GM23338 (cell line): ENCODE measurements around the gene PCTP. TPM values are rescaled to one million over a fixed set of nuclear protein-coding genes. Genes with fewer than 3 reads are reported as not detected.

Experiments
- ATAC-seq: fragments of 200-7000 bp; cut with Tn5 transposase; 3 replicates; pipeline ENCODE4 v1.9.1; 2020
- DNase-seq: peaks from one replicate; pipeline ENCODE4 v3.0.0-alpha.2; 2015; ENCODE audit warnings: low spot score
- H2AFZ ChIP-seq: fragments of 200-600 bp; sonication (generic); 2 replicates; pipeline ENCODE4 v1.8.0; 2016; ENCODE audit warnings: antibody characterized with exemption, mild to moderate bottlenecking, moderate library complexity
- H3F3A ChIP-seq: fragments of 200-600 bp; sonication (generic); replicated peaks from 2 replicates; pipeline ENCODE4 v1.8.0; 2017; ENCODE audit warnings: antibody characterized with exemption, mixed run types, low read depth
- H3K27ac ChIP-seq: fragments of 200-600 bp; sonication (generic); 2 replicates; pipeline ENCODE4 v1.6.1; 2016; ENCODE audit warnings: low read depth
- H3K27me3 ChIP-seq: fragments of 200-600 bp; sonication (generic); 2 replicates; pipeline ENCODE4 v1.8.0; 2016; ENCODE audit warnings: mild to moderate bottlenecking, mixed run types, moderate library complexity; ENCODE audit not compliant: insufficient read depth
- H3K36me3 ChIP-seq: fragments of 200-600 bp; sonication (generic); 2 replicates; pipeline ENCODE4 v1.8.0; 2016; ENCODE audit warnings: mild to moderate bottlenecking; ENCODE audit not compliant: insufficient read depth
- H3K4me1 ChIP-seq: fragments of 200-600 bp; sonication (generic); 2 replicates; pipeline ENCODE4 v1.8.0; 2016; ENCODE audit warnings: mild to moderate bottlenecking, moderate library complexity; ENCODE audit not compliant: insufficient read depth
- H3K4me2 ChIP-seq: fragments of 200-600 bp; sonication (generic); 2 replicates; pipeline ENCODE4 v1.7.1; 2017; ENCODE audit warnings: mixed run types
- H3K4me3 ChIP-seq: fragments of 200-600 bp; sonication (generic); 2 replicates; pipeline ENCODE4 v1.6.1; 2016; ENCODE audit warnings: mixed run types
- H3K79me2 ChIP-seq: fragments of 200-600 bp; sonication (generic); replicated peaks from 2 replicates; pipeline ENCODE4 v1.8.0; 2017; ENCODE audit warnings: mild to moderate bottlenecking; ENCODE audit not compliant: insufficient read depth
- H3K9me2 ChIP-seq: fragments of 200-600 bp; sonication (generic); 2 replicates; pipeline ENCODE4 v1.8.0; 2017; ENCODE audit not compliant: insufficient read depth
- H4K20me1 ChIP-seq: fragments of 200-600 bp; sonication (generic); replicated peaks from 2 replicates; pipeline ENCODE4 v1.8.0; 2017; ENCODE audit warnings: mild to moderate bottlenecking; ENCODE audit not compliant: insufficient read depth
- H3K27ac Mint-ChIP-seq: 2 replicates; pipeline ENCODE4 v1.8.0; 2020; ENCODE audit warnings: inconsistent platforms, mild to moderate bottlenecking, moderate library complexity, mixed read lengths
- H3K27me3 Mint-ChIP-seq: 3 replicates; pipeline ENCODE4 v1.8.0; 2022; ENCODE audit warnings: low read depth, mild to moderate bottlenecking, moderate library complexity, mixed read lengths, inconsistent platforms; ENCODE audit not compliant: insufficient read depth, poor library complexity
- H3K36me3 Mint-ChIP-seq: 3 replicates; pipeline ENCODE4 v1.8.0; 2021; ENCODE audit warnings: low read depth, mild to moderate bottlenecking, inconsistent platforms, moderate library complexity, mixed read lengths
- H3K4me1 Mint-ChIP-seq: 3 replicates; pipeline ENCODE4 v1.8.0; 2020; ENCODE audit warnings: mild to moderate bottlenecking, inconsistent platforms, mixed read lengths
- H3K4me3 Mint-ChIP-seq: 3 replicates; pipeline ENCODE4 v1.8.0; 2021; ENCODE audit warnings: moderate library complexity, mild to moderate bottlenecking, inconsistent platforms, mixed read lengths
- H3K9me3 Mint-ChIP-seq: 3 replicates; pipeline ENCODE4 v1.8.0; 2020; ENCODE audit warnings: moderate library complexity, mild to moderate bottlenecking, inconsistent platforms, mixed read lengths
- EZH2 ChIP-seq: fragments of 200-600 bp; sonication (generic); IDR thresholded peaks from one replicate; pipeline ENCODE4 v1.8.0; 2017; ENCODE audit warnings: antibody characterized with exemption, mild to moderate bottlenecking, low read depth; ENCODE audit not compliant: unreplicated experiment
- EZH2phosphoT487 ChIP-seq: fragments of 200-600 bp; sonication (generic); IDR thresholded peaks from one replicate; pipeline ENCODE4 v1.8.1; 2018; ENCODE audit warnings: antibody characterized with exemption; ENCODE audit not compliant: unreplicated experiment
- JUNB ChIP-seq: IDR thresholded peaks from one replicate; pipeline ENCODE4 v1.6.1; 2016; ENCODE audit warnings: antibody characterized with exemption; ENCODE audit not compliant: unreplicated experiment
- STAT1 ChIP-seq: IDR thresholded peaks from one replicate; pipeline ENCODE4 v1.6.1; 2016; ENCODE audit warnings: antibody characterized with exemption; ENCODE audit not compliant: unreplicated experiment
- ZNF114 ChIP-seq: fragments of 250-450 bp; sonication (Bioruptor Pico); IDR thresholded peaks from 2 replicates; pipeline ENCODE4 v1.5.0; 2020; ENCODE audit warnings: mild to moderate bottlenecking, moderate library complexity
- ZNF331 ChIP-seq: fragments of 250-450 bp; sonication (Bioruptor Pico); IDR thresholded peaks from 2 replicates; pipeline ENCODE4 v1.5.0; 2020; ENCODE audit warnings: low read depth, mild to moderate bottlenecking, moderate library complexity
- ZNF462 ChIP-seq: fragments of 250-450 bp; sonication (Bioruptor Pico); IDR thresholded peaks from 2 replicates; pipeline ENCODE4 v1.5.0; 2020; ENCODE audit warnings: mild to moderate bottlenecking, moderate library complexity
- polyA plus RNA-seq: library from polyadenylated mRNA; unstranded; fragments of >200 nt; fragmentation: Nextera tagmentation; extraction: Ambion mirVana; gene quantifications from 2 replicates; pipeline ENCODE4 v1.2.1, GENCODE V29; 2016
- total RNA-seq: library from RNA; depleted of rRNA; stranded (reverse); fragments of >200 nt; shearing (Covaris generic); gene quantifications from 2 replicates; pipeline ENCODE4 v1.2.3, GENCODE V29; 2014
- TF ChIP-seq, protein P1 (sequence below): IDR thresholded peaks from one replicate; pipeline ENCODE4 v1.6.1; 2018; ENCODE audit warnings: antibody characterized with exemption; ENCODE audit not compliant: unreplicated experiment
- TF ChIP-seq, protein P2 (sequence below): IDR thresholded peaks from 2 replicates; pipeline ENCODE4 v1.6.1; 2016; ENCODE audit warnings: antibody characterized with exemption

The PCTP gene
- total and polyA plus RNA-seq, 2 experiments from 2014 or later = 6.4 to 12.3 TPM

DNA sequence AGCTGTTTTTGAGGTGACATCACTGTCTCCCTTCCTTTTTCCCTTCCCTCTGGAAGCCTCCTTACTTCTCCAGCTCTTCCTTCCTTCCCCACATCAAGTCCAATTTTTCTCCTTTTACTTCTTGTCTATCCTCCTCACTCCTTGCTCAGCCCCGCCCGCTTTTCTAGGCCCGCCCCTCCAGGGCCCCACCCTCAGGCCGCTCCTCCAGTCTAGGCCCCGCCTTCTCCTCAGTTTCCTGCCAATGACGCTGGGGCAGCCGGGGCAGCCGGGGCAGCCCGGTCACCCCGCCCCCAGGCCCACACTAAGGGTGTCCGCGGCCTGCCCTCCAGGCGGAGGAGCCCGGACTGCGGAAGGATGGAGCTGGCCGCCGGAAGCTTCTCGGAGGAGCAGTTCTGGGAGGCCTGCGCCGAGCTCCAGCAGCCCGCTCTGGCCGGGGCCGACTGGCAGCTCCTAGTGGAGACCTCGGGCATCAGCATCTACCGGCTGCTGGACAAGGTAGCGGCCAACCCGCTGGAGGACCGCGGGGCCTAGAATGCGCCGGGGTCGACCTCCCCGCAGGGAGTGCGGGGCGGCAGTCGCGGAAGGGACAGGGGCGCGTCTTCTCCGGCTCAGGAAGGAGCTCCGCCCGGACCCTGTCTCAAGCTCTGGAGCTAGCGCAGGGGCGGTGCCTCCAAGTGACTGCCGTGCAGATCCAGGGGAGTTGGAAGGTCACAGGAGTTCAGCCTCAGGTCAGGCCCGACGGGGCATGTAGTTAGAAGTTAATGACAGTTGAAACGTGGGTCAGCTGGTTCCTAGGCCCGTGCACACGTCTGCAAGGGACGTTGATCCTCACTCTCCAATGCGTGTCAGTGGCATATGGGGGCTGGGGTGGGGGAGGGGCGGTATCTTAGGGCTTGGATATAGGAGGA lies at the start of gene PCTP (continued):
- TF ChIP-seq, protein P1, sequence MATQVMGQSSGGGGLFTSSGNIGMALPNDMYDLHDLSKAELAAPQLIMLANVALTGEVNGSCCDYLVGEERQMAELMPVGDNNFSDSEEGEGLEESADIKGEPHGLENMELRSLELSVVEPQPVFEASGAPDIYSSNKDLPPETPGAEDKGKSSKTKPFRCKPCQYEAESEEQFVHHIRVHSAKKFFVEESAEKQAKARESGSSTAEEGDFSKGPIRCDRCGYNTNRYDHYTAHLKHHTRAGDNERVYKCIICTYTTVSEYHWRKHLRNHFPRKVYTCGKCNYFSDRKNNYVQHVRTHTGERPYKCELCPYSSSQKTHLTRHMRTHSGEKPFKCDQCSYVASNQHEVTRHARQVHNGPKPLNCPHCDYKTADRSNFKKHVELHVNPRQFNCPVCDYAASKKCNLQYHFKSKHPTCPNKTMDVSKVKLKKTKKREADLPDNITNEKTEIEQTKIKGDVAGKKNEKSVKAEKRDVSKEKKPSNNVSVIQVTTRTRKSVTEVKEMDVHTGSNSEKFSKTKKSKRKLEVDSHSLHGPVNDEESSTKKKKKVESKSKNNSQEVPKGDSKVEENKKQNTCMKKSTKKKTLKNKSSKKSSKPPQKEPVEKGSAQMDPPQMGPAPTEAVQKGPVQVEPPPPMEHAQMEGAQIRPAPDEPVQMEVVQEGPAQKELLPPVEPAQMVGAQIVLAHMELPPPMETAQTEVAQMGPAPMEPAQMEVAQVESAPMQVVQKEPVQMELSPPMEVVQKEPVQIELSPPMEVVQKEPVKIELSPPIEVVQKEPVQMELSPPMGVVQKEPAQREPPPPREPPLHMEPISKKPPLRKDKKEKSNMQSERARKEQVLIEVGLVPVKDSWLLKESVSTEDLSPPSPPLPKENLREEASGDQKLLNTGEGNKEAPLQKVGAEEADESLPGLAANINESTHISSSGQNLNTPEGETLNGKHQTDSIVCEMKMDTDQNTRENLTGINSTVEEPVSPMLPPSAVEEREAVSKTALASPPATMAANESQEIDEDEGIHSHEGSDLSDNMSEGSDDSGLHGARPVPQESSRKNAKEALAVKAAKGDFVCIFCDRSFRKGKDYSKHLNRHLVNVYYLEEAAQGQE = no peak

GRCh38 chr17:55702150-55702549 lies 48.7 kb upstream of the PCTP start:
- no peaks in the 10 kb centered on the region for H3K36me3 Mint-ChIP-seq
- Histone ChIP-seq H3K4me3 (no peak overlapping the region), H3K36me3 (no peaks in the 10 kb centered on the region), H3K9me2 (peaks cover 2% of the 10 kb centered on the region; the same call in 1 of the 2 replicates), H3F3A (no peaks in the 10 kb centered on the region), H3K27me3 (no peaks in the 10 kb centered on the region), H3K79me2 (no peaks in the 10 kb centered on the region), H3K27ac (no peak overlapping the region), H3K4me1 (peaks cover 2% of the 10 kb centered on the region; the same call in 1 of the 2 replicates), H3K4me2 (no peak overlapping the region), H4K20me1 (no peaks in the 10 kb centered on the region), H2AFZ (no peak overlapping the region)
- no peak overlapping the region for H3K27ac Mint-ChIP-seq
- H3K27me3 Mint-ChIP-seq = no peaks in the 10 kb centered on the region
- no peak overlapping the region for H3K4me3 Mint-ChIP-seq
- no peak for DNase-seq
- H3K4me1 Mint-ChIP-seq = peaks cover 10% of the 10 kb centered on the region
- no peak for ATAC-seq
- H3K9me3 Mint-ChIP-seq = 0 out of 3 replicates have a peak, but pooled peaks cover 3% of the 10 kb centered on the region
- TF ChIP-seq JUNB (no peak), EZH2 (no peak), STAT1 (no peak), EZH2phosphoT487 (no peak), ZNF462 (CRISPR knock-in tag) (no peak), ZNF114 (CRISPR knock-in tag) (no peak), ZNF331 (CRISPR knock-in tag) (no peak)
- TF ChIP-seq, protein P2, sequence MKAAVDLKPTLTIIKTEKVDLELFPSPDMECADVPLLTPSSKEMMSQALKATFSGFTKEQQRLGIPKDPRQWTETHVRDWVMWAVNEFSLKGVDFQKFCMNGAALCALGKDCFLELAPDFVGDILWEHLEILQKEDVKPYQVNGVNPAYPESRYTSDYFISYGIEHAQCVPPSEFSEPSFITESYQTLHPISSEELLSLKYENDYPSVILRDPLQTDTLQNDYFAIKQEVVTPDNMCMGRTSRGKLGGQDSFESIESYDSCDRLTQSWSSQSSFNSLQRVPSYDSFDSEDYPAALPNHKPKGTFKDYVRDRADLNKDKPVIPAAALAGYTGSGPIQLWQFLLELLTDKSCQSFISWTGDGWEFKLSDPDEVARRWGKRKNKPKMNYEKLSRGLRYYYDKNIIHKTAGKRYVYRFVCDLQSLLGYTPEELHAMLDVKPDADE = no peak
- TF ChIP-seq, protein P1 = no peak
